Right lobe of liver (tissue), 4 donors: ENCODE measurements around the gene PABPC1L2B.
"Not testable (repeated sequence)": the region's sequence is repeated elsewhere in the genome, so short reads cannot be mapped to it uniquely, and the experiment has no call there.

Experiments
- POLR2A ChIP-seq: fragments of 450-650 bp; IDR thresholded peaks from one replicate; pipeline ENCODE4 v1.6.1; 2017; ENCODE audit warnings: antibody characterized with exemption, mild to moderate bottlenecking
- TF ChIP-seq, protein P1 (sequence below), 4 donors: fragments of 200-600 bp in 3 of 4; fragments of 450-650 bp in 1 of 4; IDR thresholded peaks; one replicate each; pipeline versions ENCODE4 v1.5.1 to v1.8.0; 2016 to 2022; ENCODE audit warnings: antibody characterized with exemption in 4 of 4, mild to moderate bottlenecking in 2 of 4
- donor health status: DM: no; HTN: no; CAD: no.
- donor health status: DM: no; HTN: no; CAD: no.
- donor health status: DM: no; HTN: yes; CAD: no.

DNA sequence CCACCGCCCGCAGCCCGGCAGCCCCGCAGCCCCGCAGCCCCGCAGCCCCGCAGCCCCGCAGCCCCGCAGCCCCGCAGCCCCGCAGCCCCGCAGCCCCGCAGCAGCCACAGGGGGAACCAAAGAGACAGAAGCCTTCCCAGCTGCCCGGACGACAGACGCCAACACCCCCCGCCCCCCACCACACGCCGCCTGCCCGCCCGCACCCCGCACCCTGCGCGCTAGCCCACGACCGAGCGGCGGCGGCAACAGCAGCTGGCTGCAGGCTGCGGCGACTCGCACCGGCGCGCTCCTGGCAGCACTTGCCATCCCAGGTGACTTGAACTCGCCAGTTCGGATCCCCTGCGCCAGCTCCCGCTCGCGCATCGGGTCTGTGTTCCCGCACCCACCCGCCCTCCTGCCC, at the start of gene PABPC1L2B:
- TF ChIP-seq POLR2A, result not testable (repeated sequence)
- TF ChIP-seq, protein P1, sequence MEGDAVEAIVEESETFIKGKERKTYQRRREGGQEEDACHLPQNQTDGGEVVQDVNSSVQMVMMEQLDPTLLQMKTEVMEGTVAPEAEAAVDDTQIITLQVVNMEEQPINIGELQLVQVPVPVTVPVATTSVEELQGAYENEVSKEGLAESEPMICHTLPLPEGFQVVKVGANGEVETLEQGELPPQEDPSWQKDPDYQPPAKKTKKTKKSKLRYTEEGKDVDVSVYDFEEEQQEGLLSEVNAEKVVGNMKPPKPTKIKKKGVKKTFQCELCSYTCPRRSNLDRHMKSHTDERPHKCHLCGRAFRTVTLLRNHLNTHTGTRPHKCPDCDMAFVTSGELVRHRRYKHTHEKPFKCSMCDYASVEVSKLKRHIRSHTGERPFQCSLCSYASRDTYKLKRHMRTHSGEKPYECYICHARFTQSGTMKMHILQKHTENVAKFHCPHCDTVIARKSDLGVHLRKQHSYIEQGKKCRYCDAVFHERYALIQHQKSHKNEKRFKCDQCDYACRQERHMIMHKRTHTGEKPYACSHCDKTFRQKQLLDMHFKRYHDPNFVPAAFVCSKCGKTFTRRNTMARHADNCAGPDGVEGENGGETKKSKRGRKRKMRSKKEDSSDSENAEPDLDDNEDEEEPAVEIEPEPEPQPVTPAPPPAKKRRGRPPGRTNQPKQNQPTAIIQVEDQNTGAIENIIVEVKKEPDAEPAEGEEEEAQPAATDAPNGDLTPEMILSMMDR (IDR thresholded peaks at IDR 0.05), result not testable (repeated sequence)
